Gastroesophageal sphincter (tissue), 3 donors: ENCODE results near the gene CAMSAP1.

Source experiments
- EP300 ChIP-seq: sonication (generic); formaldehyde crosslinking; IDR thresholded peaks from one replicate; pipeline ENCODE4 v1.6.1; 2017; ENCODE audit warnings: antibody characterized with exemption, mild to moderate bottlenecking
- POLR2A ChIP-seq, 2 donors: fragments of 450-650 bp; IDR thresholded peaks; one replicate each; pipeline ENCODE4 v1.6.1; 2017; ENCODE audit warnings: antibody characterized with exemption in 2 of 2, mild to moderate bottlenecking in 2 of 2, moderate library complexity in 1 of 2
- POLR2AphosphoS5 ChIP-seq: sonication (generic); formaldehyde crosslinking; IDR thresholded peaks from one replicate; pipeline ENCODE4 v1.6.1; 2017; ENCODE audit warnings: antibody characterized with exemption
- TF ChIP-seq, protein P1 (sequence below), 4 experiments: fragments of 200-600 bp in 2 of 4; fragments of 450-650 bp in 2 of 4; sonication (generic) in 1 of 4; IDR thresholded peaks; one replicate each; pipeline ENCODE4 v1.5.1; 2017 to 2019; ENCODE audit warnings: antibody characterized with exemption in 4 of 4, mild to moderate bottlenecking in 2 of 4, moderate library complexity in 2 of 4

DNA sequence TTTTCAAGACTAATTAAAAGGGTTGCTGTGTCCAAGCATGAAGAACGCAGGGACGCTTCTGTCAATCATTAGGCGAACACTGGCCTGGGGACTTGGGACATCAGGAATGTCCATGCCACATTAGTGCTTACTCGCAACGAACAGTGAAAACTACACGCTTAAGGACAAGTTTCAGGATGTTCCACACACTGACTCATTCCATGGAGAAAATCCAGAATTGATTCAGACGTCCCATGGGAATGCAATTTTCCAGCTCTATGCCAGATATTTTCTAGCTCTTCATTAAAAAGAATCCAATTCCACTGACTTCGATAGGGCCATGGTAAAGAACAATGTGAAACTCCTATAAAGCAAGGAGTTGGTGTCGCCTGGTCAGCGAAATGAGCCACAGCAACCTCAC lies 98.2 kb downstream of the CAMSAP1 start:
- TF ChIP-seq, protein P1, sequence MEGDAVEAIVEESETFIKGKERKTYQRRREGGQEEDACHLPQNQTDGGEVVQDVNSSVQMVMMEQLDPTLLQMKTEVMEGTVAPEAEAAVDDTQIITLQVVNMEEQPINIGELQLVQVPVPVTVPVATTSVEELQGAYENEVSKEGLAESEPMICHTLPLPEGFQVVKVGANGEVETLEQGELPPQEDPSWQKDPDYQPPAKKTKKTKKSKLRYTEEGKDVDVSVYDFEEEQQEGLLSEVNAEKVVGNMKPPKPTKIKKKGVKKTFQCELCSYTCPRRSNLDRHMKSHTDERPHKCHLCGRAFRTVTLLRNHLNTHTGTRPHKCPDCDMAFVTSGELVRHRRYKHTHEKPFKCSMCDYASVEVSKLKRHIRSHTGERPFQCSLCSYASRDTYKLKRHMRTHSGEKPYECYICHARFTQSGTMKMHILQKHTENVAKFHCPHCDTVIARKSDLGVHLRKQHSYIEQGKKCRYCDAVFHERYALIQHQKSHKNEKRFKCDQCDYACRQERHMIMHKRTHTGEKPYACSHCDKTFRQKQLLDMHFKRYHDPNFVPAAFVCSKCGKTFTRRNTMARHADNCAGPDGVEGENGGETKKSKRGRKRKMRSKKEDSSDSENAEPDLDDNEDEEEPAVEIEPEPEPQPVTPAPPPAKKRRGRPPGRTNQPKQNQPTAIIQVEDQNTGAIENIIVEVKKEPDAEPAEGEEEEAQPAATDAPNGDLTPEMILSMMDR (IDR thresholded peaks at IDR 0.05) = no peak
- TF ChIP-seq EP300 (no peak), POLR2A (IDR thresholded peaks at IDR 0.05) (no peak), POLR2AphosphoS5 (no peak)
